GM12878 (cell line): ENCODE measurements around the gene GAPDHS. TPM values are rescaled to one million over a fixed set of nuclear protein-coding genes. Genes with fewer than 3 reads are reported as not detected.

ENCODE experiments used
- ATAC-seq: fragments of 200-7000 bp; cut with Tn5 transposase; 3 replicates; pipeline ENCODE4 v1.9.1; 2020; ENCODE audit warnings: mild to moderate bottlenecking, moderate library complexity
- BruUV-seq: library from RNA; stranded (reverse); fragments of 400-500 nt; replicated peaks from 2 replicates; lab custom pipeline; 2021; lab: Mats Ljungman, UMichigan
- CTCF ChIA-PET: fragments of 300-600 bp; sonication (Branson Sonifier 250); formaldehyde crosslinking; extraction: SDS; loops from one replicate; lab custom pipeline; 2021; ENCODE audit warnings: inconsistent platforms; lab: Yijun Ruan, JAX
- POLR2A ChIA-PET: fragments of 350-600 bp; formaldehyde crosslinking; extraction: SDS; loops from one replicate; lab custom pipeline; 2021; ENCODE audit warnings: inconsistent platforms; lab: Charles Lee
- RAD21 ChIA-PET: fragments of 300-600 bp; sonication (Branson Sonifier 250); formaldehyde crosslinking; loops from one replicate; lab custom pipeline; 2023; ENCODE audit warnings: antibody characterized with exemption; ENCODE audit not compliant: unreplicated experiment; lab: Charles Lee
- SMC1A ChIA-PET: fragments of 300-600 bp; sonication (Branson Sonifier 250); formaldehyde crosslinking; loops from one replicate; lab custom pipeline; 2023; ENCODE audit not compliant: unreplicated experiment, uncharacterized antibody; lab: Charles Lee
- DNase-seq: peaks from one replicate; pipeline ENCODE4 v3.0.0-alpha.2; 2011; ENCODE audit warnings: low read depth, low spot score
- FAIRE-seq: peaks from 3 replicates; lab custom pipeline; 2011; peaks lifted over from hg19 to GRCh38; lab: Jason Lieb, UNC
- H2AFZ ChIP-seq: 2 replicates; pipeline ENCODE4 v1.6.0; 2011; ENCODE audit warnings: low read depth, low read length, control low read depth; ENCODE audit not compliant: control insufficient read depth
- H3K27ac ChIP-seq: 2 replicates; pipeline ENCODE4 v1.5.1; 2011; ENCODE audit warnings: control low read depth; ENCODE audit not compliant: control insufficient read depth, insufficient read depth
- H3K27me3 ChIP-seq, 2 experiments: replicated peaks in 1 of 2; 2 replicates each; pipeline versions ENCODE4 v1.6.0 to v1.6.1; 2011; ENCODE audit warnings: low read length in 1 of 2; ENCODE audit not compliant: control insufficient read depth in 2 of 2, insufficient read depth in 2 of 2
- H3K36me3 ChIP-seq, 2 experiments: 2 replicates each; pipeline ENCODE4 v1.5.1; 2011; ENCODE audit warnings: low read length in 1 of 2; ENCODE audit not compliant: control insufficient read depth in 2 of 2, insufficient read depth in 2 of 2
- H3K4me1 ChIP-seq: 2 replicates; pipeline ENCODE4 v1.6.1; 2011; ENCODE audit warnings: mild to moderate bottlenecking, low read length, moderate library complexity, mixed read lengths; ENCODE audit not compliant: control insufficient read depth, insufficient read depth
- H3K4me2 ChIP-seq: 2 replicates; pipeline ENCODE4 v1.6.0; 2011; ENCODE audit warnings: control low read depth; ENCODE audit not compliant: control insufficient read depth, insufficient read depth
- H3K4me3 ChIP-seq: fragments of 200-600 bp; sonication (generic); 2 replicates; pipeline ENCODE4 v1.5.1; 2016
- H3K79me2 ChIP-seq: 2 replicates; pipeline ENCODE4 v1.6.0; 2011; ENCODE audit warnings: low read length; ENCODE audit not compliant: control insufficient read depth, insufficient read depth
- H3K9ac ChIP-seq: 2 replicates; pipeline ENCODE4 v1.8.0; 2011; ENCODE audit warnings: low read length, control low read depth, mixed read lengths; ENCODE audit not compliant: control insufficient read depth, insufficient read depth
- H3K9me3 ChIP-seq: replicated peaks from 3 replicates; pipeline ENCODE4 v1.5.1; 2011; ENCODE audit warnings: mild to moderate bottlenecking, low read length; ENCODE audit not compliant: control insufficient read depth, insufficient read depth
- H4K20me1 ChIP-seq: 2 replicates; pipeline ENCODE4 v1.6.0; 2011; ENCODE audit not compliant: control insufficient read depth, insufficient read depth
- BMI1 ChIP-seq: fragments of 450-650 bp; IDR thresholded peaks from 2 replicates; pipeline ENCODE4 v1.6.1; 2016; ENCODE audit warnings: mild to moderate bottlenecking, moderate library complexity, borderline replicate concordance
- CEBPB ChIP-seq, 2 experiments: fragments of 150-350 bp in 1 of 2; IDR thresholded peaks; 2 replicates each; pipeline ENCODE4 v1.6.1; 2012 to 2014; ENCODE audit warnings: low read depth in 2 of 2, low read length in 2 of 2, borderline replicate concordance in 1 of 2, inconsistent platforms in 1 of 2
- FOXK2 ChIP-seq: fragments of 450-650 bp; IDR thresholded peaks from 2 replicates; pipeline ENCODE4 v1.6.1; 2017; ENCODE audit warnings: mild to moderate bottlenecking, moderate library complexity
- KLF5 ChIP-seq: fragments of 450-650 bp; IDR thresholded peaks from 2 replicates; pipeline ENCODE4 v1.6.1; 2014; ENCODE audit warnings: mild to moderate bottlenecking; ENCODE audit not compliant: partially characterized antibody
- NFYB ChIP-seq: IDR thresholded peaks from 2 replicates; pipeline ENCODE4 v1.6.1; 2011; ENCODE audit warnings: low read depth, mild to moderate bottlenecking, low read length, improper control_type of control experiment, moderate library complexity; ENCODE audit not compliant: insufficient read depth
- RFX5 ChIP-seq: IDR thresholded peaks from 2 replicates; pipeline ENCODE4 v1.6.1; 2011; ENCODE audit warnings: low read depth, low read length, improper control_type of control experiment
- SP1 ChIP-seq: IDR thresholded peaks from one replicate; pipeline ENCODE4 v1.6.1; 2011; ENCODE audit warnings: low read depth, low read length
- WGBS: methylation state at CpG from one replicate; pipeline ENCODE4 v1.1.6; 2016; ENCODE audit warnings: low lambda C conversion rate; ENCODE audit not compliant: insufficient replicate concordance, insufficient coverage; ENCODE audit errors: missing lambda C conversion rate; 5-methylcytosine and 5-hydroxymethylcytosine counted together
- in situ Hi-C: fragments of 300-500 bp; cut with MboI; formaldehyde crosslinking; loops from 9 replicates; pipeline ENCODE4 v1.14.3; 2018; ENCODE audit warnings: mixed read lengths
- intact Hi-C: fragments of 100-400 bp; cut with micrococcal nuclease; formaldehyde crosslinking; loops from one replicate; pipeline ENCODE4 v1.14.2; 2022; ENCODE audit not compliant: unreplicated experiment
- polyA plus RNA-seq, 11 experiments: library from polyadenylated mRNA; depleted of rRNA in 4 of 11; unstranded in 6 of 11; stranded (reverse) in 5 of 11; fragments of >200 nt; fragmentation: Nextera tagmentation in 4 of 11; fragmentation: Illumina TruSeq in 1 of 11; extraction: Ambion mirVana in 4 of 11; extraction: Trizol in 1 of 11; gene quantifications; 1 replicate in 1 of 11; 2 replicates in 10 of 11; pipeline versions ENCODE4 v1.2.1 to v1.2.3, GENCODE V29; 2011 to 2016; ENCODE audit warnings: inconsistent platforms in 2 of 11, missing spikeins in 2 of 11, low read depth in 1 of 11
- total RNA-seq, 4 experiments: library from RNA; depleted of rRNA in 3 of 4; stranded (reverse); fragments of >200 nt in 3 of 4; fragmentation: Illumina TruSeq in 1 of 4; extraction: Trizol in 1 of 4; gene quantifications; 2 replicates each; pipeline versions ENCODE4 v1.2.1 to v1.2.3, GENCODE V29; 2013 to 2021

GAPDHS gene
- total and polyA plus RNA-seq, 10 of the 15 experiments (the other 5 are each of a cell fraction or from before 2014, with no cell fraction given) = 0.08 TPM; not detected in 9

GRCh38 chr19:35585848-35586247 lies 52.6 kb downstream of the GAPDHS start, which contains the start of gene PMIS2:
TSS of gene PMIS2 (plus strand) at chr19:35586173. CDS start at chr19:35586260, 87 bp downstream.
- ChIA-PET SMC1A (interaction anchor here (1.8 kb wide), 1 partner anchor 11 kb away, joined by 8 read pairs; no protein-coding TSS in a partner anchor), RAD21 (no interaction called here), POLR2A (interaction anchor here (0.6 kb wide), 1 partner anchor 230 kb away, joined by 4 read pairs; no protein-coding TSS in a partner anchor), CTCF (interaction anchor here (0.8 kb wide), 1 partner anchor 37 kb away, joined by 3 read pairs; no protein-coding TSS in a partner anchor)
- ATAC-seq (peak; percentile 48; the same call in 2 of the 3 replicates), DNase-seq (no peak), FAIRE-seq (no peak)
- no TSS peak for BruUV-seq
- H3K4me2 ChIP-seq = no peak within 1 kb of the TSS
- no peaks in the 10 kb centered on the region for H3K36me3 ChIP-seq
- H2AFZ ChIP-seq = no peak within 1 kb of the TSS
- H3K27me3 ChIP-seq = no peaks in the 10 kb centered on the region
- in situ Hi-C loops = no loop called here
- H3K79me2 ChIP-seq = no peaks in the 10 kb centered on the region
- TF ChIP-seq NFYB = peak; percentile 79
- peak; percentile 17 for TF ChIP-seq SP1
- no peak for TF ChIP-seq RFX5
- no peaks in the 10 kb centered on the region for H3K4me1 ChIP-seq
- no peaks in the 10 kb centered on the region; the same call in 2 of the 3 replicates for H3K9me3 ChIP-seq
- intact Hi-C loops = no loop called here
- 72% methylated on average over 16 of the region's 16 CpGs for WGBS
- no peak within 1 kb of the TSS for H3K4me3 ChIP-seq
- H3K27ac ChIP-seq = no peak within 1 kb of the TSS
- H4K20me1 ChIP-seq = no peaks in the 10 kb centered on the region
- H3K9ac ChIP-seq = no peak within 1 kb of the TSS

GRCh38 chr19:35587321-35587720 lies 54.1 kb downstream of the GAPDHS start:
- CTCF ChIA-PET = interaction anchor here (0.8 to 2.0 kb wide), 5 partner anchors 31 to 100 kb away, joined by 3 to 5 read pairs (median 4); no protein-coding TSS in a partner anchor
- no TSS peak for BruUV-seq
- Histone ChIP-seq H3K4me2 (no peak overlapping the region), H3K27ac (no peak overlapping the region), H3K36me3 (no peaks in the 10 kb centered on the region), H3K4me3 (no peak overlapping the region), H3K9me3 (no peaks in the 10 kb centered on the region; the same call in 2 of the 3 replicates), H3K9ac (no peak overlapping the region), H3K27me3 (no peaks in the 10 kb centered on the region), H3K4me1 (no peaks in the 10 kb centered on the region), H2AFZ (no peak overlapping the region), H3K79me2 (no peaks in the 10 kb centered on the region), H4K20me1 (no peaks in the 10 kb centered on the region)
- POLR2A ChIA-PET = no interaction called here
- 0% methylated on average over 1 of the region's 1 CpG for WGBS
- intact Hi-C loops (no loop called here), in situ Hi-C loops (no loop called here)
- ATAC-seq (no peak), DNase-seq (no peak), FAIRE-seq (no peak)
- no peak for TF ChIP-seq FOXK2
- TF ChIP-seq CEBPB (IDR thresholded peaks at IDR 0.05; ENCODE audit: borderline replicate concordance in 1 of 2, low read depth in 2 of 2, low read length in 2 of 2) = no peak
- no peak for TF ChIP-seq BMI1
- no peak for TF ChIP-seq KLF5
- RAD21 ChIA-PET = interaction anchor here (1.5 kb wide), 1 partner anchor 57 kb away, joined by 3 read pairs; no protein-coding TSS in a partner anchor
- SMC1A ChIA-PET = interaction anchor here (1.1 to 1.4 kb wide), 3 partner anchors 39 to 77 kb away, joined by 3 to 6 read pairs (median 4); no protein-coding TSS in a partner anchor
